ENCODE results near the gene ZNF503. TPM values are rescaled to one million over a fixed set of nuclear protein-coding genes. Genes with fewer than 3 reads are reported as not detected.

The ZNF503 gene
- total RNA-seq, 1 experiment from 2014 or later = 42.3 TPM

- Histone ChIP-seq H3K4me2 (ENCODE audit: low read length) (no peak overlapping the region), H3K9ac (ENCODE audit: low read length) (no peak overlapping the region), H2AFZ (ENCODE audit: low read length) (no peak overlapping the region), H3K9me2 (replicated peaks; ENCODE audit: low read length) (no peaks in the 10 kb centered on the region), H3K4me1 (ENCODE audit: insufficient read depth, low read length) (no peaks in the 10 kb centered on the region; the same call in 1 of the 2 replicates), H4K20me1 (ENCODE audit: low read length) (no peaks in the 10 kb centered on the region), H3K79me2 (ENCODE audit: low read length) (no peaks in the 10 kb centered on the region), H3K9me3 (ENCODE audit: low read length) (no peaks in the 10 kb centered on the region), H3K36me3 (ENCODE audit: low read depth, low read length) (no peaks in the 10 kb centered on the region), H3K27me3 (ENCODE audit: low read length) (no peaks in the 10 kb centered on the region), H3F3A (ENCODE audit: low read length, unreplicated experiment) (no peaks in the 10 kb centered on the region), H3K27ac (ENCODE audit: low read length) (no peak overlapping the region), H3K4me3 (ENCODE audit: low read length) (no peak overlapping the region)
- no peak for ATAC-seq
- BruUV-seq (replicated peaks) = no TSS peak
- POLR2A ChIA-PET (ENCODE audit: unreplicated experiment) = interaction anchor here (0.6 kb wide), 1 partner anchor 10 kb away, joined by 3 read pairs; no protein-coding TSS in a partner anchor
- intact Hi-C loops (cut with micrococcal nuclease) = no loop called here
- TF ChIP-seq, protein P1, sequence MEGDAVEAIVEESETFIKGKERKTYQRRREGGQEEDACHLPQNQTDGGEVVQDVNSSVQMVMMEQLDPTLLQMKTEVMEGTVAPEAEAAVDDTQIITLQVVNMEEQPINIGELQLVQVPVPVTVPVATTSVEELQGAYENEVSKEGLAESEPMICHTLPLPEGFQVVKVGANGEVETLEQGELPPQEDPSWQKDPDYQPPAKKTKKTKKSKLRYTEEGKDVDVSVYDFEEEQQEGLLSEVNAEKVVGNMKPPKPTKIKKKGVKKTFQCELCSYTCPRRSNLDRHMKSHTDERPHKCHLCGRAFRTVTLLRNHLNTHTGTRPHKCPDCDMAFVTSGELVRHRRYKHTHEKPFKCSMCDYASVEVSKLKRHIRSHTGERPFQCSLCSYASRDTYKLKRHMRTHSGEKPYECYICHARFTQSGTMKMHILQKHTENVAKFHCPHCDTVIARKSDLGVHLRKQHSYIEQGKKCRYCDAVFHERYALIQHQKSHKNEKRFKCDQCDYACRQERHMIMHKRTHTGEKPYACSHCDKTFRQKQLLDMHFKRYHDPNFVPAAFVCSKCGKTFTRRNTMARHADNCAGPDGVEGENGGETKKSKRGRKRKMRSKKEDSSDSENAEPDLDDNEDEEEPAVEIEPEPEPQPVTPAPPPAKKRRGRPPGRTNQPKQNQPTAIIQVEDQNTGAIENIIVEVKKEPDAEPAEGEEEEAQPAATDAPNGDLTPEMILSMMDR (conservative IDR thresholded peaks at IDR 0.05; ENCODE audit: low read depth, low read length) = no peak
- TF ChIP-seq EZH2phosphoT487 (IDR thresholded peaks at IDR 0.05; ENCODE audit: borderline replicate concordance, low read length) = no peak
- no peak for TF ChIP-seq EZH2 (IDR thresholded peaks at IDR 0.05; ENCODE audit: low read length, unreplicated experiment)
- CTCF ChIA-PET = no interaction called here
- DNase-seq = no peak
Measured at GRCh38 chr10:75424571-75424970, 23.0 kb upstream of the ZNF503 start.

DNA sequence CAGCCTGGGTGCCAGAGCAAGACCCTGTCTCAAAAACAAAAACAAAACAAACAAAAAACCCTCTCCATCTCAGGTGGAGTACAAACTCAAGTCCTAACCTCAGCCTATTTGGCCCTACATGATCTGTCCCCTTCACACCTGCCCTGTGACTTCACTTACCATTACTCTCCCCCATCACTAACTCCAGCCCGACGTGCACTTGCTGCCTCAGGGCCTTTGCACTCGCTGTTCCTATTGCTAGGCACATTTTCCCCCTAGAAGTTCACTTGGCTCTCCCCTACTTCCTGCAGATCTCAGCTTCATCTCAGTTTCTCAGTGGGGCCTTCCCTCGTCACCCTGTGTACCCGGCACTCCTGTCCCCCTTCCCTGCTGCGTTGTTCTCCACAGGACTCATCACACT lies 21.3 kb upstream of the ZNF503 start:
- intact Hi-C loops (cut with micrococcal nuclease) = no loop called here
- no TSS peak for BruUV-seq (replicated peaks)
- Histone ChIP-seq H3K27me3 (ENCODE audit: low read length) (no peaks in the 10 kb centered on the region), H4K20me1 (ENCODE audit: low read length) (no peaks in the 10 kb centered on the region), H3K36me3 (ENCODE audit: low read depth, low read length) (no peaks in the 10 kb centered on the region), H3K9me2 (replicated peaks; ENCODE audit: low read length) (no peaks in the 10 kb centered on the region), H3K79me2 (ENCODE audit: low read length) (no peaks in the 10 kb centered on the region), H3K9me3 (ENCODE audit: low read length) (no peaks in the 10 kb centered on the region), H3K9ac (ENCODE audit: low read length) (no peak overlapping the region), H2AFZ (ENCODE audit: low read length) (no peak overlapping the region), H3F3A (ENCODE audit: low read length, unreplicated experiment) (no peaks in the 10 kb centered on the region), H3K4me2 (ENCODE audit: low read length) (no peak overlapping the region), H3K4me1 (ENCODE audit: insufficient read depth, low read length) (peaks cover 2% of the 10 kb centered on the region; the same call in 1 of the 2 replicates), H3K27ac (ENCODE audit: low read length) (no peak overlapping the region), H3K4me3 (ENCODE audit: low read length) (no peak overlapping the region)
- DNase-seq = no peak
- ChIA-PET POLR2A (ENCODE audit: unreplicated experiment) (no interaction called here), CTCF (interaction anchor here (0.6 kb wide), 1 partner anchor 1340 kb away, joined by 3 read pairs; no protein-coding TSS in a partner anchor)
- ATAC-seq = no peak
- TF ChIP-seq EZH2 (IDR thresholded peaks at IDR 0.05; ENCODE audit: low read length, unreplicated experiment) = no peak
- TF ChIP-seq EZH2phosphoT487 (IDR thresholded peaks at IDR 0.05; ENCODE audit: borderline replicate concordance, low read length) = no peak
- TF ChIP-seq, protein P1 (conservative IDR thresholded peaks at IDR 0.05; ENCODE audit: low read depth, low read length) = no peak

GRCh38 chr10:75418712-75419111 lies 17.1 kb upstream of the ZNF503 start:
- ChIA-PET CTCF (no interaction called here), POLR2A (ENCODE audit: unreplicated experiment) (no interaction called here)

More at GRCh38 chr10:75418712-75419111, 17.1 kb upstream of the ZNF503 start:
- intact Hi-C loops (cut with micrococcal nuclease) = loop anchor here (5.0 kb wide), 1 partner anchor 49 kb away; no protein-coding TSS in a partner anchor
- DNase-seq (no peak), ATAC-seq (no peak)
- no TSS peak for BruUV-seq (replicated peaks)
- Histone ChIP-seq H3K9me2 (replicated peaks; ENCODE audit: low read length) (no peaks in the 10 kb centered on the region; the same call in 1 of the 2 replicates), H3K36me3 (ENCODE audit: low read depth, low read length) (no peaks in the 10 kb centered on the region), H2AFZ (ENCODE audit: low read length) (no peak overlapping the region), H3K79me2 (ENCODE audit: low read length) (no peaks in the 10 kb centered on the region), H3K27ac (ENCODE audit: low read length) (no peak overlapping the region), H3K4me3 (ENCODE audit: low read length) (no peak overlapping the region), H3K9me3 (ENCODE audit: low read length) (no peaks in the 10 kb centered on the region), H3F3A (ENCODE audit: low read length, unreplicated experiment) (no peaks in the 10 kb centered on the region), H3K4me1 (ENCODE audit: insufficient read depth, low read length) (peaks cover 11% of the 10 kb centered on the region), H3K27me3 (ENCODE audit: low read length) (peaks cover 5% of the 10 kb centered on the region; the same call in 1 of the 2 replicates), H3K9ac (ENCODE audit: low read length) (no peak overlapping the region), H3K4me2 (ENCODE audit: low read length) (no peak overlapping the region), H4K20me1 (ENCODE audit: low read length) (no peaks in the 10 kb centered on the region)
- TF ChIP-seq EZH2 (IDR thresholded peaks at IDR 0.05; ENCODE audit: low read length, unreplicated experiment) (no peak), EZH2phosphoT487 (IDR thresholded peaks at IDR 0.05; ENCODE audit: borderline replicate concordance, low read length) (no peak)
- TF ChIP-seq, protein P1 (conservative IDR thresholded peaks at IDR 0.05; ENCODE audit: low read depth, low read length) = no peak

All from PC-3 (cell line).